H1 (cell line): ENCODE data around the gene RELB. TPM values are rescaled to one million over a fixed set of nuclear protein-coding genes. Genes with fewer than 3 reads are reported as not detected.

Experiments
- CTCF ChIA-PET: fragments of 300-600 bp; sonication (Branson Sonifier 250); formaldehyde crosslinking; loops from one replicate; lab custom pipeline; 2021; ENCODE audit not compliant: partially characterized antibody; lab: Charles Lee
- POLR2A ChIA-PET: fragments of 300-600 bp; sonication (Branson Sonifier 250); formaldehyde crosslinking; loops from one replicate; lab custom pipeline; 2021; ENCODE audit warnings: inconsistent platforms; ENCODE audit not compliant: partially characterized antibody; lab: Charles Lee
- DNase-seq, 2 experiments: peaks; one replicate each; pipeline versions ENCODE4 v3.0.0 to v3.0.0-alpha.2; 2010 to 2022; ENCODE audit warnings: low spot score in 2 of 2, low read depth in 1 of 2, mixed read lengths in 1 of 2
- FAIRE-seq: peaks from 2 replicates; lab custom pipeline; 2011; peaks lifted over from hg19 to GRCh38; lab: Jason Lieb, UNC
- H2AFZ ChIP-seq: 2 replicates; pipeline ENCODE4 v1.8.1; 2012; ENCODE audit warnings: low read length, inconsistent platforms
- H2AK5ac ChIP-seq: 2 replicates; pipeline ENCODE4 v1.6.1; 2013; ENCODE audit warnings: low read depth, low read length
- H2BK120ac ChIP-seq: replicated peaks from 2 replicates; pipeline ENCODE3; 2013; ENCODE audit warnings: low read depth, low read length, inconsistent platforms
- H2BK12ac ChIP-seq: 2 replicates; pipeline ENCODE4 v1.6.1; 2013; ENCODE audit warnings: low read depth, low read length
- H2BK15ac ChIP-seq: 2 replicates; pipeline ENCODE4 v1.6.1; 2013; ENCODE audit warnings: low read length
- H2BK20ac ChIP-seq: 2 replicates; pipeline ENCODE4 v1.6.1; 2013; ENCODE audit warnings: low read length
- H2BK5ac ChIP-seq: 2 replicates; pipeline ENCODE4 v1.6.1; 2013; ENCODE audit warnings: low read depth, low read length
- H3K14ac ChIP-seq: 2 replicates; pipeline ENCODE4 v1.6.1; 2013; ENCODE audit warnings: inconsistent platforms; ENCODE audit not compliant: insufficient read length
- H3K18ac ChIP-seq: 2 replicates; pipeline ENCODE4 v1.6.1; 2013; ENCODE audit warnings: low read length; ENCODE audit errors: extremely low read depth
- H3K23ac ChIP-seq: 2 replicates; pipeline ENCODE4 v1.6.1; 2013; ENCODE audit warnings: inconsistent platforms; ENCODE audit not compliant: insufficient read length
- H3K23me2 ChIP-seq: 2 replicates; pipeline ENCODE4 v1.6.1; 2013; ENCODE audit warnings: low read depth, low read length
- H3K27ac ChIP-seq: 2 replicates; pipeline ENCODE4 v1.6.1; 2011; ENCODE audit warnings: low read depth, low read length, inconsistent platforms
- H3K27me3 ChIP-seq, 4 experiments: replicated peaks in 1 of 4; 1 replicate in 1 of 4; 2 replicates in 3 of 4; pipeline versions ENCODE4 v1.6.1 to v1.8.1; 2011 to 2013; ENCODE audit warnings: low read length in 3 of 4, mild to moderate bottlenecking in 3 of 4, inconsistent platforms in 2 of 4, mixed read lengths in 2 of 4, moderate library complexity in 1 of 4; ENCODE audit not compliant: control insufficient read depth in 3 of 4, insufficient read depth in 3 of 4; ENCODE audit errors: extremely low read depth in 1 of 4
- H3K36me3 ChIP-seq, 4 experiments: 2 replicates each; pipeline versions ENCODE4 v1.6.1 to v1.8.1; 2011 to 2013; ENCODE audit warnings: mild to moderate bottlenecking in 4 of 4, low read length in 3 of 4, moderate library complexity in 2 of 4, control low read depth in 1 of 4, inconsistent platforms in 1 of 4; ENCODE audit not compliant: insufficient read depth in 4 of 4, control insufficient read depth in 2 of 4
- H3K4ac ChIP-seq: replicated peaks from 2 replicates; pipeline ENCODE3; 2013; ENCODE audit warnings: low read length, low read depth, mixed read lengths, inconsistent platforms; ENCODE audit not compliant: insufficient read length
- H3K4me1 ChIP-seq, 4 experiments: replicated peaks in 1 of 4; 1 replicate in 1 of 4; 2 replicates in 3 of 4; pipeline versions ENCODE4 v1.6.1 to v1.8.1; 2011 to 2013; ENCODE audit warnings: low read length in 3 of 4, inconsistent platforms in 2 of 4, mixed read lengths in 1 of 4; ENCODE audit not compliant: insufficient read depth in 4 of 4, control insufficient read depth in 3 of 4
- H3K4me2 ChIP-seq, 2 experiments: 2 replicates each; pipeline versions ENCODE4 v1.6.1 to v1.8.1; 2011 to 2013; ENCODE audit warnings: low read depth in 2 of 2, low read length in 2 of 2, control low read depth in 1 of 2, inconsistent platforms in 1 of 2, mild to moderate bottlenecking in 1 of 2; ENCODE audit not compliant: insufficient read depth in 1 of 2
- H3K4me3 ChIP-seq, 4 experiments: fragments of 200-600, 300-600 bp in 1 of 4; sonication (generic), shearing (Covaris generic), sonication (Bioruptor Twin) in 1 of 4; 2 replicates each; pipeline versions ENCODE4 v1.5.1 to v1.8.1; 2011 to 2016; ENCODE audit warnings: low read length in 4 of 4, low read depth in 3 of 4, control low read depth in 2 of 4, inconsistent platforms in 2 of 4, mild to moderate bottlenecking in 2 of 4, mixed read lengths in 1 of 4, moderate library complexity in 1 of 4; ENCODE audit not compliant: insufficient read depth in 2 of 4; ENCODE audit errors: extremely low read depth in 1 of 4
- H3K56ac ChIP-seq: replicated peaks from 2 replicates; pipeline ENCODE3; 2013; ENCODE audit warnings: low read depth, mild to moderate bottlenecking, mixed read lengths, low read length, inconsistent platforms; ENCODE audit not compliant: insufficient read length
- H3K79me1 ChIP-seq: 2 replicates; pipeline ENCODE4 v1.6.1; 2013; ENCODE audit warnings: low read depth, low read length, control low read depth
- H3K79me2 ChIP-seq, 2 experiments: 2 replicates each; pipeline versions ENCODE4 v1.6.1 to v1.8.1; 2012 to 2013; ENCODE audit warnings: low read length in 2 of 2, mild to moderate bottlenecking in 2 of 2, inconsistent platforms in 1 of 2; ENCODE audit not compliant: insufficient read depth in 2 of 2, control insufficient read depth in 1 of 2
- H3K9ac ChIP-seq, 4 experiments: replicated peaks in 1 of 4; 1 replicate in 1 of 4; 2 replicates in 3 of 4; pipeline versions ENCODE4 v1.6.1 to v1.8.1; 2011 to 2013; ENCODE audit warnings: low read depth in 3 of 4, low read length in 3 of 4, control low read depth in 2 of 4, mild to moderate bottlenecking in 2 of 4, moderate library complexity in 2 of 4, inconsistent platforms in 1 of 4; ENCODE audit errors: extremely low read depth in 1 of 4
- H3K9me3 ChIP-seq, 2 experiments: 2 replicates each; pipeline versions ENCODE4 v1.6.1 to v1.8.1; 2012 to 2013; ENCODE audit warnings: mild to moderate bottlenecking in 2 of 2, moderate library complexity in 2 of 2, control low read depth in 1 of 2, inconsistent platforms in 1 of 2, low read depth in 1 of 2, low read length in 1 of 2, mixed read lengths in 1 of 2; ENCODE audit not compliant: insufficient read depth in 2 of 2
- H4K20me1 ChIP-seq, 2 experiments: replicated peaks in 1 of 2; 2 replicates each; pipeline versions ENCODE3 to v1.8.1; 2011 to 2013; ENCODE audit warnings: inconsistent platforms in 2 of 2, low read length in 2 of 2, mild to moderate bottlenecking in 1 of 2; ENCODE audit not compliant: insufficient read depth in 2 of 2, control insufficient read depth in 1 of 2
- H4K5ac ChIP-seq: 2 replicates; pipeline ENCODE4 v1.6.1; 2013; ENCODE audit warnings: low read length, low read depth, mixed read lengths, inconsistent platforms; ENCODE audit not compliant: insufficient read length
- H4K8ac ChIP-seq: 2 replicates; pipeline ENCODE4 v1.8.0; 2013; ENCODE audit warnings: mild to moderate bottlenecking, moderate library complexity, low read length, inconsistent platforms; ENCODE audit not compliant: insufficient read depth; ENCODE audit errors: extremely low read depth
- H4K91ac ChIP-seq: replicated peaks from 2 replicates; pipeline ENCODE3; 2013; ENCODE audit warnings: low read length, mixed read lengths, inconsistent platforms; ENCODE audit not compliant: insufficient read length
- GABPA ChIP-seq: IDR thresholded peaks from 2 replicates; pipeline ENCODE4 v1.6.1; 2011; ENCODE audit warnings: mild to moderate bottlenecking, low read length, moderate library complexity, borderline replicate concordance; ENCODE audit not compliant: insufficient read depth
- HDAC2 ChIP-seq, 2 experiments: fragments of 300-600 bp in 1 of 2; sonication (generic) in 1 of 2; IDR thresholded peaks; 2 replicates each; pipeline ENCODE4 v1.6.1; 2011 to 2012; ENCODE audit warnings: low read depth in 2 of 2, low read length in 2 of 2, mild to moderate bottlenecking in 2 of 2, moderate library complexity in 2 of 2, borderline replicate concordance in 1 of 2, inconsistent platforms in 1 of 2
- KDM1A ChIP-seq: fragments of 200-600, 300-600 bp; sonication (generic); IDR thresholded peaks from 2 replicates; pipeline ENCODE4 v1.7.1; 2016; ENCODE audit warnings: mild to moderate bottlenecking, low read length, borderline replicate concordance
- WGBS, 2 experiments: shearing (Covaris generic) in 1 of 2; methylation state at CpG; one replicate each; pipeline versions ENCODE4 v1.1.6 to v1.1.7; 2013 to 2015; ENCODE audit warnings: low lambda C conversion rate in 2 of 2, mixed read lengths in 2 of 2, inconsistent platforms in 1 of 2, low coverage in 1 of 2, missing lambda C conversion rate in 1 of 2; ENCODE audit not compliant: insufficient replicate concordance in 2 of 2, insufficient coverage in 1 of 2, insufficient read length in 1 of 2; ENCODE audit errors: extremely low coverage in 1 of 2, missing lambda C conversion rate in 1 of 2; 5-methylcytosine and 5-hydroxymethylcytosine counted together
- polyA plus RNA-seq, 7 experiments: library from polyadenylated mRNA; depleted of rRNA in 3 of 7; stranded (reverse) in 5 of 7; unstranded in 2 of 7; fragments of >200 nt in 5 of 7; fragments of 200-250 nt in 2 of 7; gene quantifications; 1 replicate in 5 of 7; 2 replicates in 1 of 7; 4 replicates in 1 of 7; pipeline versions ENCODE4 v1.2.1 to v1.2.3, GENCODE V29; 2011 to 2013; ENCODE audit warnings: missing spikeins in 2 of 7, mixed read lengths in 2 of 7
- total RNA-seq: library from RNA; stranded (reverse); fragmentation: NEBNext Ultra II Directional; extraction: Animal tissue kit (Norgen Biotek cat#: 25700); gene quantifications from 2 replicates; pipeline ENCODE4 v1.2.1, GENCODE V29; 2021

Gene RELB
- total and polyA plus RNA-seq, 2 of the 8 experiments (the other 6 are each of a cell fraction or from before 2014, with no cell fraction given), result 10.0 to 13.1 TPM

- POLR2A ChIA-PET, result no interaction called here
- Histone ChIP-seq H3K23ac (no peak overlapping the region), H3K4me1 (no peaks in the 10 kb centered on the region), H3K23me2 (no peaks in the 10 kb centered on the region), H4K91ac (no peak overlapping the region), H2BK5ac (no peak overlapping the region), H3K9ac (no peak overlapping the region), H3K56ac (no peak overlapping the region), H2BK120ac (no peak overlapping the region), H3K27me3 (no peaks in the 10 kb centered on the region), H3K4me3 (no peak overlapping the region), H3K4me2 (no peak overlapping the region), H3K18ac (no peak overlapping the region), H2AFZ (no peak overlapping the region), H4K8ac (no peak overlapping the region), H2BK12ac (no peak overlapping the region), H3K4ac (no peak overlapping the region), H3K79me2 (no peaks in the 10 kb centered on the region), H3K27ac (no peak overlapping the region), H2BK20ac (no peak overlapping the region), H4K5ac (no peak overlapping the region), H4K20me1 (peaks cover 4 to 8% of the 10 kb centered on the region in 2 experiments), H3K79me1 (no peaks in the 10 kb centered on the region; the same call in 1 of the 2 replicates), H3K36me3 (no peaks in the 10 kb centered on the region), H2AK5ac (no peak overlapping the region), H3K9me3 (no peaks in the 10 kb centered on the region), H3K14ac (no peak overlapping the region), H2BK15ac (no peak overlapping the region)
- TF ChIP-seq GABPA, result no peak
- 0 out of 4 replicates have a peak, but pooled peaks of 1 of the 2 experiments have one; percentile 41 for TF ChIP-seq HDAC2 (IDR thresholded peaks at IDR 0.05; ENCODE audit: borderline replicate concordance in 1 of 2, low read depth in 2 of 2, low read length in 2 of 2)
- peak; percentile 81; the same call in 1 of the 2 replicates for TF ChIP-seq KDM1A
- FAIRE-seq (no peak), DNase-seq (no peak)
- CTCF ChIA-PET, result interaction anchor here (4.8 kb wide), 1 partner anchor 9 kb away, joined by 17 read pairs; no protein-coding TSS in a partner anchor
- WGBS, 2 experiments, result 90 to 100% methylated on average over 2 to 4 of the region's 4 CpGs
Observed at GRCh38 chr19:44998025-44998424, 3.2 kb upstream of the RELB start.
